HL-60/S4 treated with retinoic acid at 250 ng/mL for 4 days and 3 days (cell line): ENCODE measurements around the gene SPI1.

Source experiments
- in situ Hi-C: fragments of 300-500 bp; cut with MboI; formaldehyde crosslinking; loops from 2 replicates; pipeline ENCODE4 v1.7.0; 2022; ENCODE audit warnings: low sequenced_read_pairs

Gene SPI1

DNA sequence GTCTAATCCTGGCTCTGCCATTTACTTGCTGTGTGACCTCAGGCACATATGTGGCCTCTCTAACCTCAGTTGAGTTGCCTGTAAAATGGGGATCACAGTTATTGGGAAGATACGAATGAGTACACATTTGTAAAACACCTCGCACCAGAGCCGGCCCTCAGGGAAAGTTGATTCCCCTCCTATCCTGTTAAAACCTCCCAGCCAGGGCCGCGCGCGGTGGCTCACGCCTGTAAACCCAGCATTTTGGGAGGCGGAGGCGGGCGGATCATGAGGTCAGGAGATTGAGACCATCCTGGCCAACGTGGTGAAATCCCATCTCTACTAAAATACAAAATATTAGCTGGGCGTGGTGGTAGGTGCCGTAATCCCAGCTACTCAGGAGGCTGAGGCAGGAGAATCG is 18.0 kb downstream of the SPI1 start:
- in situ Hi-C loops, result no loop called here

DNA sequence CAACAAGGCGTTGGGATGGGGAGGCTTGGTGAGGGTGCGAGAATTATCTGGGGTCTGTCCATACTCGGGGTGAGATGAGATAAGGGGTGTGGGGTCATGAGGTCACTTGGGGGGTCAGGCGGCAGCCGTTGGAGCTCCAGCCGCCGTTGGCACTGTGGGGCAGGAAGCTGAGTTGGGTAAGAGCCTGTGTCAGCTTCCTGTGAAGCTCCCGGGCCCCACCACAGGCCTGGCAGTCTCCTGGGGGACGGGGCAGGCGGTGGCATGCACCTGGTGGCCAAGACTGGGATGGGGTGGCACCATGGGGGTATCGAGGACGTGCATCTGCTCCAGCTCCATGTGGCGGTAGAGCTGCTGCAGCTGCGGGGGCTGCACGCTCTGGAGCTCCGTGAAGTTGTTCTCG is 18.8 kb downstream of the SPI1 start:
- in situ Hi-C loops, result no loop called here

DNA sequence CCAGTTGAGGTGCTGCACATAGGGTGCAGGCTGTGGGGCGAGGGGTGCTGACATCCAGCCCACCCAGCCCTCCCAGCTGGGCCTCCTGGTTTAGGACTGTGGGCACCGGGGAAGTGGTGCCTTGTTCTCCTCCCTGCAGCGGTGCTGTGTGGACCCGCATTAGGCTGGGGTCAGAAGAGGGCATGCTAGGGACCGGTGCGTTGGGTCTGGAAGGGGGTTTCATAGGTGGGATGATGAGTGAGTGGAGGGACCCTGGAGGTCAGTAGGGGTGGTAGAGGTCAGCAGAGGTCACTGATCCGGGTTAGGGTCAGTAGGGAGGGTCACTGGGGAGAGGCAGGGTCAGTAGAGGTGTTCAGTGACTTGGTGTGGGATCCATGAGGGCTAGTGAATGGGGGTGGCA is 19.2 kb downstream of the SPI1 start:
- in situ Hi-C loops, result no loop called here

DNA sequence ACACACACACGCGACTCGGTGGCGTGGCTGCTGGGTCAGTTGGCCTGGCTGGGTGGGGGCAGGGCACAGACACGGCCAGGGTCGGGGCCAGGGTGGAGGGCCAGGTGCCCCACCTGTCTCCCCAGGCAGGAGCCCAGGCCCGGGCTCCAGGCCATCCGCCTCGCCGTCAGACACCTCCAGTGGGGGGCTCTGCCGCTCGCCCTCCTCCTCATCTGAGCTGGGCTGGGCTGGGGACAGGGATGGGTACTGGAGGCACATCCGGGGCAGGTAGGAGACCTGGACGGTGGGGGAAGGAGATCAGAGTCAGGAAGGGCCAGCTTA is 19.7 kb downstream of the SPI1 start:
- in situ Hi-C loops, result no loop called here

DNA sequence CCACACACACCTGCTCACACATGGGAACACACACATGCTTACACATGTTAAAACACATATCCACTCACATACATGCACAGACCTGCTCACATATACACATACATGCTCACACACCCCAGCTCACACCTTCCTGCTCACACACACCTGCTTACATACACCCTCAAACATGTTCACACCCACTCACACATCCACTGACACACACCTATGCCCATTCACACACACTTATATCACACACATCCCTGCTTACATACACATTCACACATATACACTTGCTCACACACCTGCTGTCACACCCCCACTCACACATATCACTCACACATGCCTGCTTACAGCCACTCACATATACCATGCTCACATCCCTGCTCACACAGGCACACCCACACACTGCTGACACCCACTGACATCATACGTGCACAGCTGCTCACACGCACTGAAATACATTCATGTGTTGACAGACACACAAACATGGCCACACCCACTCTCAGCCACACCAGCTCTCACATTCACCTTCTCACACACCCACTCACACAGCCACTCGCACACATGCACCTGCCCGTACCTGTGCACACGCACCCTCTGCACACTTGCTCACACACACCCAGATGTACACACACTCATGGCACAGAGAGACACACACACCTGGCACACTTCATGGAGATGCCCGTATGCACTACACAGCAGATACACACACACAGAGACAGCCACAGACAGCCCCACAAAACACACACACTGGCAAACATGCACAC is 20.2 kb downstream of the SPI1 start:
- in situ Hi-C loops, result no loop called here

DNA sequence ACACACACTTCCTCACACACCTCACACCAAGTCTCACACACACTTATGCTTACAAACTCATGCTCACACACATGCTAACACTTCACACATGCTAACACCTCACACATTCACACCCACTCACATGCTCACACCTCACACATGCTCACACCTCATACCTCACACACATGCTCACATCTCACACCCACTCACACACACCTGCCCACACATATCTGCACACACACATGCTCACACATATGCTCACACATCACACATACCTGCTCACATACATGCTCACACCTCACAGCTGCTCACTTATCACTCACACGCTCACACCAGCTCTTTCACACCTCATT is 21.4 kb downstream of the SPI1 start:
- in situ Hi-C loops, result no loop called here

DNA sequence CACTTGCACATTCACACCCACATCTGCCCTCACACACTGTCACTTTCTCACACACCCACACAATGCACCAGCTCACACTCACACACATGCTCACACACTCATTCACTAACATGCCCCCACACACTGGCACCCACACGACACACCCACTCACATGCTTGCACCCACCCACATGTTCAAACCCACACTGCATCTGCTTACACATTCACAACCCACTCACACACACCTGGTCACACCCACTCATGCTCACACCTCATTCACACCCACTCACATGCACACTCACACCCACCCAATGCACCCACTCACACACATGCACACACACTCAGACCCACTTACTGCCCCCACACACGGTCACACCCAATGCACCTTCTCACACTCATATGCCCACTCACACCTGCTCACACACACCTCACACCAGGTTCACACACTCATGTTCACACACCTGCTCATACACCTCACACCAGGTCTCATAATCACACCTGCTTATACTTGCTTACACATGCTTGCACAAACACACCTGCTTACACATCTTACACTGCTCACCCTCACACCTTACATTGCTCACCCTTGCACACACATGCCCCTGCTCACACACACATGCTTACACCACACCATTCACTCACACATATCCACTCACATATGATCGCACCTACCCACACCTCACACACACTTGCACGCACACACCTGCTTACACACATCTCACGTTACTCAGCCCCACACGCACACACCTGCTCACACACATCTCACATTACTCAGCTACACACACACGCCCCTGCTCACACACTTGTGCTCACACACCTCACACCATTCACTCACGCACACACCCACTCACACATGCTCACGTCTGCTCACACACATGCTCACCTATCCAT is 22.0 kb downstream of the SPI1 start:
- in situ Hi-C loops, result no loop called here

DNA sequence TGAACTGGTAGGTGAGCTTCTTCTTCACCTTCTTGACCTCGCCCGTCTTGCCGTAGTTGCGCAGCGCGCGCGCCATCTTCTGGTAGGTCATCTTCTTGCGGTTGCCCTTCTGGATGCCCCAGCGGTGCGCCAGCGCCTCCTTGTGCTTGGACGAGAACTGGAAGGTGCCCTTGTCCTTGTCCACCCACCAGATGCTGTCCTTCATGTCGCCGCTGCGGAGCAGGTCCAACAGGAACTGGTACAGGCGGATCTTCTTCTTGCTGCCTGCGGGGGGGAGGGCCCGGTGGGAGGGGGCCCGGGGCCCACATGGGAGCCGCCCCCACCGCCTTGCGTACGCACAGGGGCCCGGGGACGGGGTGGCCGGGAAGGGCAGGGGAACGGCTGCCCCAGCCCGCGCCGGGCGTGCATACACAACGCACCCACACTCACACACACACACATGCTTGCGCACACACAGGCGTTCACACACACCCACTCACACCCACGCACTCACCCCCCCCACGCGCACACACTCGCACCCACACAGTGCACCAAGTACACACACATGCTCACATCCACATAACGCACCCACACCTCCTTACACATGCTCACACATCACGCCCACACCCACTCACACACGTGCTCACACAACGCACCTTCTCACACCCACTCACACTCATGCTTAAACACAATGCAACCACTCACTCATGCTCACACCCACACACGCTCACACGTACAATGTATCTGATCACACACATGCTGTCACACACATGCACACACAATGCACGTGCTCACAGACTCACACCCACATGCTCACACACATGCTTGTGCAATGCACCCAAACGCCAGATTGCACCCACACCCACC is 22.8 kb downstream of the SPI1 start:
- in situ Hi-C loops, result no loop called here

DNA sequence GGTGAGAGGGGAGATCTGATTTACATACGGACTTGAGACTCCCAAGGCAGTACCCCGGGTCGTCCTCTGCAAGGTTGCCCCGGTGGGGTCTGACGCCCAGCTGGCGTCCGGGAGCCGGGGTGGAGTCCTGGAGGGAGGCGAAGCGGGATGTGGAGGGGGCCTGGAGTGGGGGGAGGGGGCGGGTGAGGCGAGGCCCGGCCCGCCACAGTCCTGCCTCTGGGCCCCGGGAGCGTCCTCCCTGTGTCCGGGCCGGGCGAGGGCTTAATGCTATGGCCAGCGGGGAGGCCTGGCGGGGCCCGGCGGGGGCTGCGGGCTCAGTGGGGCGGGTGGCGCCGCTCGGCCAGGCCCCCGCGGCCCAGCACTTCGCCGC is 23.4 kb downstream of the SPI1 start:
- in situ Hi-C loops, result no loop called here

DNA sequence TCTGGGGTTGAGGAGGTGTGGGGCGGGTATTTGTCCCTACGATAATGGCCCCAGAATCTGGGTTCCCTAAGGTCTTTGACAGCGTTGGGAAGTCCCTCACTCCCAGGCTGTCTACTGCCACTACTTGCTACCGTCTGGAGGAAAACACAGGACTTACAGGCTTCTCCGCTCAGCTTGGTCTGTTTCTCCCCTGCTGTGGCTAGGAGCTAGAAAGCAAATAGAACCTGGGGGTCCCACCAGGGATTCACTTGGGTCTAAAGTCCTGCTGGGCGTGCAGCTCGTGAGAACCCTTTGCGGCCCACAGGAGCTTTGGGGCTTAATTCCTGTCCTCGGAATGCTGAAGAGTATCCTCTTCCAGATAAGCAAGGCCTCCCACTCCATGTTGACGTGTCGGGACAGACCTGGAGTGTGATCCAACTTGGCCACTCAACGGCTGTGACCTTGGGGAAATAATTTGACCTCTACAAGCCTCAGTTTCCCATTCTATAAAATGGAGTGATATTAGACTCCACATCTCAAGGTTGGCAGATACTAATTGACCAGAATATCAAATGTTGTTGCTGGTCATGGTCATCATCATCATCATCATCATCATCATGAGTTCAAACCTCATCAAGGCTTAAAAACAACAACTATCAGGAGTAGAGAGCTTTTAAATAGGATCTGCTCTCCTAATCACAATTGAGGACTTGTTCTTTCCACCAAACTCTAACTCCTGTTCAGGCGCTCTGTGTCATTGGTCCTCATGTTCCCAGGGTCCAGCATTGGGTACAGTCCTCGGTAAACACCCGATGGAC is 24.2 kb downstream of the SPI1 start:
- in situ Hi-C loops, result no loop called here

DNA sequence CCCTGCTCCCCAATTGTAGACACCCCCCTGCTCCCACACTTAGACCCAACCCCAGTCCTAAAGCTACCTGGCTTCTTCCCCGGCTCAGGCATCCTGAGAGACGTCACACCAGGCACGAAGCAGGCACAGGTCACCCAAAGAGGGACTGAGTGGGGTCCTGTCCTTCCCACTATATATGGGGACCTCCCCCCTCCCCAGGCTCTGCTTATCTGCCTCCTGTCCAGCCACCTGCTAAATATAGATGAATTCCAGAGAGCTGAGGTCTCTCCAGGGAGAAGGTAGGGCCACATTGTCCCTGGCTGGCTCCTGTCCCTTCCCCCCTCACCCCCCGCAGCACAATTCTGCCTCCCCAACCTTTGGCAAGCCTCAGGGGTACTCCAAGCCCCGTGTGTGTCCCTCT is 25.8 kb downstream of the SPI1 start, which contains the start of gene MYBPC3:
TSS of gene MYBPC3 (minus strand) at position 147 of the 400 bp plus-strand sequence. CDS start at position 92, 55 bp downstream.
- in situ Hi-C loops, result no loop called here

DNA sequence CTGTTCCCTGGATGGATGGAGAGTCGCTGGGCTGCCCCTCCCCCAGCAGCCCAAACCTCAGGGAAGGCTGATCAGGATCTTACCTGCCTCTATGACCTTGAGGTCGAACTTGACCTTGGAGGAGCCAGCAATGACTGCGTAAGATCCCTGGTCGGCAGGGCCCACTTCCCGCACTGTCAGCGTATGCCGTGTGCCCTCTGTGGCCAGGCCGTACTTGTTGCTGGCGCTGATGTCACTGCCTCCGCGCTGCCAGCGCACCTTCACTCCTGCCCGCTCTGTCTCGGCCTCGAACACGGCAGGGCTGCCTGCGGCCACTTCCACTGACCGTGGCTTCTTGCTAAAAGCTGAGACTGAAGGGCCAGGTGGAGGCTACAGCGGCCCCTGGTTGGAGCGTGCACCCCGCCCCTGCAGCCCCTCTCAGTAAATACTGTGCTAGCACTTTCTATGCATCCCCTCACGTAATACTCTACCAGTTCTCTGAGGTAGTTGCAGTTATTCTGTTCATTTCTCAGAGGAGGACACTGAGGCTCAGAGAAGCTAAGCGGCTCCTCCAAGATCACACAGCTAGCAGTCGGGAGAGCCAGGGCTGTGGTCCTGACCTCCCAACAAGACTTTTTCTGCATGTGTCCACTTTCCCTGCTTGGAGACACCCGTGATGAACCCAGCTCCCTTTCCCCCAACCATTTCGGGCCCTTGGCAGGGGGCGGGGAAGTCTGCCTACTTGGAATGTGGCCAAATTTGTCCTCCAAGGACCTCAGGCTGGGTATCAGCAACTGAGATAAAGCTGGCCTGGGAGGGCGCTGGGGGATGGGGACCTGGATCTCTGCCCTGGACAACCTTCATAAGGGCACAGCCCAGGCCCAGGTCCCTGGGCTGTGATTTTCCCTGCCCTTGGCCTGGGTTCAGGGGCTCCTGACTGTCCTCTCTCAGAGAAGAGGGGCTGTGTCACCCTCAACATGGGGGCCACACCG is 26.9 kb downstream of the SPI1 start:
- in situ Hi-C loops, result no loop called here

DNA sequence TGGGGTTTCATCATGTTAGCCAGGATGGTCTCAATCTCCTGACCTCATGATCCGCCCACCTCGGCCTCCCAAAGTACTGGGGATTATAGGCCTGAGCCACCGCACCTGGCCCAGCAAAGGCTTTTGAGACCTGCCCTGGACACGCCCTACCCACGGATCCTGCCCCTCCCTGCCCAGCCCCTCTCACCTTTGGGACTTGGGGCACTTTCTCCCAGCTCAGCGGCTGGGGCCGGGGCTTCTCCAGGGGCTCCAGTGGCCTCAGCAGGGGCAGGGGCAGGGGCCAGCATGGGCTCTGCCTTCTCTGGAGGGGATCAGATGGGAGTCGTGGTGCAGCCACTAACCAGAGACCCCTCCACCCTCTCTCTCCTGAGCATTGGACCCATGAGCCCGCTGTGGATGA is 28.0 kb downstream of the SPI1 start:
- in situ Hi-C loops, result no loop called here

DNA sequence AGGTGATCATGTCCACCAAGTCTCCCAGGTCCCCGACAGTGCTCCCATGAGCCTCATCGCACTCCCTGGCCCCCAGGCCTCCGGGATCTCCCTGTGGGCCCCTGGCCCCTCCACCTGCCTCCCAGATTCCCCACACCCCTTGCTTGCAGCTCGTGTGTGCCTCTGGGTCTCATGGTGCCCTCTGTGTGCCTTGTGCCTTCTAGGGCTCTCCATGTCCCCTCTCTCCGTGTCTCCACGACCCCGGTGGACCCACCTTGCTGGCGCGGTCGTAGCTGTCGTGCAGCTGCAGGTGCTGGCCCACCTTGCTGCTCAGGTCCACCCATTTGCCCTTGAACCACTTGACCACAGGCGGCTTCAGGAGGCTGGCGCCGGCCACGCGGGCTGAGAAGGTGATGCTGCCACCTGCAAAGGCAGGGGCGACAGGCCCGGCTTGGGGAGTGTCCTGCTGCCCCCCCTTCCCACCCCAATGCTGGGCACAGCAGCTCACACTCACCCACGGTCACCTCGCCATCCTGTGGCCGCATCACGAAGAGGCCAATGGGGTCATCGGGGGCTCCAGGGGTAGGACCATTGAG is 28.7 kb downstream of the SPI1 start:
- in situ Hi-C loops, result no loop called here

DNA sequence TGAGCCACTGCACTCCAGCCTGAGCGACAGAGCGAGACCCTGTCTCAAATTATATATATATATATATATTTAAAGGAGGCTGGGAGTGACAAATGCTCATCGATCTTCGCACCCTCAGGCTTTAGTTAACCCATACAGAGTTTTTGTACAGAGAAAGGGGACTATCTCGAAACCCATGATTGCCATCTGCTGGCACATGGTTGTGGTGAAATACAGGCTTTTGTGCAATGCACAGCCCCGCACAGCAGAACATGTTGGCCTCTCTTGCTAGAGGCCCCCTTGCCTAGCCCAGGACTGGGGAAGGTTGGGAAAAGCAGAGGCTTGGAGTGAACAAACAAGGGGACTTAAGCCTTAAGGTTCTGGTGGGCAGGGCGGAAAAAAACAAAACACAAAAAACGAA is 29.5 kb downstream of the SPI1 start:
- in situ Hi-C loops, result no loop called here

DNA sequence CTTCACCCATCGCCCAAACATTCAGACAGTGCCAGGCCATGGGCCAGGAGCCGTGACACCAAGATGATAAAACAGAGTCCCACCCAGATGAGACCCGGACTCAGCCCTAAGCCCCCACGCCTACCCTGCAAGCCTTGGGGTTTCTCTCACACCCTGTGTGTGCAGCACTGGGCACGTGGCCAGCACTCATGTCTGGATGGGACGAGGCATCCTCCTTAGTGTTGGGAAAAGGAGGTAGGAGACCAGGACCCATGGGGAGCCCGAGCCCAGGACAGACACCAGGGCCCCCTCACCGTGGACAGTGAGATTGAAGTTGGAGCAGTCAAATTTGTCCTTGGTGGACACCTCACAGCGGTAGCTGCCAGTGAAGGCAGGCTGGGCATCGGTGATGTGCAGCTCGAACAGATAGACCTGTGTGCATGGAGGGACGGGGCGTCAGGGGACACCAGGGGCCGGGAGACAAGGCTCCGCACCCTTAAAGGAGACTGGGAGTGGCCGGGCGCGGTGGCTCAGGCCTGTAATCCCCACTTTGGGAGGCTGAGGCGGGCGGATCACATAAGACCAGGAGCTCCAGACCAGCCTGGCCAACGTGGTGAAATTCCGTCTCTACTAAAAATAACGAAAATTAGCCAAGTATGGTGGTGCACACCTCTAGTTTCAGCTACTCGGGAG is 30.1 kb downstream of the SPI1 start:
- in situ Hi-C loops, result no loop called here

DNA sequence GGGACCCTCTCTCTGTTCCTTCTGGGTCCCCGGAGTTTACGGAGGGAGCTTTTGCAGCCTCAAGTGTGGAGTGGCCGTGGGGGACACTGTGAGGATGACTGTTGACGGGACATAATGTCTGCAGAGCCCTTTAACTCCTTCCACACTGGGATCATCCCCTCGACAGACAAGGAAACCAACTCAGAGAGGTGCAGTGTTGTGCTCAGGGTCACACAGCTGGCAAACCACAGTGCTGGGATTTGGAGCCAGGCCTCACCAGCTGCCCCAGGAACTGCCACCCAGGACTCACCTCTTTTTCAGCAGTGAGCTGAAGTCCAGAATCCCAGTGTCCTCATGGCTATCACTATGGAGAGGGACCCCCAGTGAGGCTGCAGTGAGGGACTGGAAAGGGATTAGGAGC is 31.2 kb downstream of the SPI1 start:
- in situ Hi-C loops, result no loop called here

DNA sequence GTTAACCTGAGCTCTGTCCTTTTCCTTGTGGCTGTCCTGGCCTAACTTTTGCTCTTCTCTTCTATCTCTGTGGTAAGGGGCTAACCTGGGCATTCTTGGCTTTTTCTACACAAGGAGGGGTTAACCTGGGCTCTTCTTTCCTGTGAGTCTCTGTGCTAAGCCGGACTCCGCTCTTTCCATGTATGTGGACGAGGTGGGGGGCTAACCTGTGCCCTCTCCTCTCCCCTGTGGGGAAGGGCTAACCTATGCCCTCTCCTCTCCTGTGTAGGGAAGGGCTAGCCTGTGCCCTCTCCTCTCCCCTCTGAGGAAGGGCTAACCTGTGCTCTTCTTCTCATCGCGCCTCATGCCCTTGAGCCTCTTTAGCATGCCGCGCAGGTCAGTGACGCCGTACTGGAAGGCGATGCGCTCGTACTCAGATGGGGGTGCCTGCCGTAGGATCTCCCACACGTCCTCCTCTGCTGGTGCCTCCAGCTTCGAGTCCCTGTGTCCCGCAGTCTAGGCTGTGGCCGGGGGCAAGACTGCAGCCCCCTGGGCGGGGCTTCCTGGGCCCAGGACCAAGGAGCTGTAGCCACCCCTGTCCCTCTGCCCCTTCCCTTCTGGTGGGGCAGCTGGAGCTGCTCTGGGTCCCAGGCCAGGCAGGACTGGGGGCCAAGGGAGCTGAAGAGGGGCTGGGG is 32.3 kb downstream of the SPI1 start:
- in situ Hi-C loops, result no loop called here
